RWPE1 (cell line): ENCODE data around the gene OGA.

Experiments used
- CTCF ChIA-PET: fragments of 350-600 bp; sonication (Branson Sonifier 250); formaldehyde crosslinking; extraction: SDS; loops from one replicate; lab custom pipeline; 2021; lab: Yijun Ruan, JAX
- POLR2A ChIA-PET: fragments of 400-600 bp; formaldehyde crosslinking; extraction: SDS; loops from one replicate; lab custom pipeline; 2020; ENCODE audit warnings: antibody characterized with exemption; ENCODE audit not compliant: low non-redundant PET; lab: Yijun Ruan, JAX
- DNase-seq: peaks from one replicate; pipeline ENCODE4 v3.0.0; 2012; ENCODE audit warnings: low spot score
- H3K27ac ChIP-seq: fragments of 450-650 bp; 2 replicates; pipeline ENCODE4 v1.5.1; 2017
- TF ChIP-seq, protein P1 (sequence below): fragments of 450-650 bp; conservative IDR thresholded peaks from 2 replicates; pipeline ENCODE4 v1.5.1; 2017; ENCODE audit warnings: low read depth, mild to moderate bottlenecking

The OGA gene

GRCh38 chr10:101759309-101760247, 58.7 kb downstream of the OGA start:
- H3K27ac ChIP-seq, result no peak overlapping the region
- POLR2A ChIA-PET, result no interaction called here
- TF ChIP-seq, protein P1, sequence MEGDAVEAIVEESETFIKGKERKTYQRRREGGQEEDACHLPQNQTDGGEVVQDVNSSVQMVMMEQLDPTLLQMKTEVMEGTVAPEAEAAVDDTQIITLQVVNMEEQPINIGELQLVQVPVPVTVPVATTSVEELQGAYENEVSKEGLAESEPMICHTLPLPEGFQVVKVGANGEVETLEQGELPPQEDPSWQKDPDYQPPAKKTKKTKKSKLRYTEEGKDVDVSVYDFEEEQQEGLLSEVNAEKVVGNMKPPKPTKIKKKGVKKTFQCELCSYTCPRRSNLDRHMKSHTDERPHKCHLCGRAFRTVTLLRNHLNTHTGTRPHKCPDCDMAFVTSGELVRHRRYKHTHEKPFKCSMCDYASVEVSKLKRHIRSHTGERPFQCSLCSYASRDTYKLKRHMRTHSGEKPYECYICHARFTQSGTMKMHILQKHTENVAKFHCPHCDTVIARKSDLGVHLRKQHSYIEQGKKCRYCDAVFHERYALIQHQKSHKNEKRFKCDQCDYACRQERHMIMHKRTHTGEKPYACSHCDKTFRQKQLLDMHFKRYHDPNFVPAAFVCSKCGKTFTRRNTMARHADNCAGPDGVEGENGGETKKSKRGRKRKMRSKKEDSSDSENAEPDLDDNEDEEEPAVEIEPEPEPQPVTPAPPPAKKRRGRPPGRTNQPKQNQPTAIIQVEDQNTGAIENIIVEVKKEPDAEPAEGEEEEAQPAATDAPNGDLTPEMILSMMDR, result no peak
- DNase-seq, result no peak
- CTCF ChIA-PET, result interaction anchor here (0.7 to 2.1 kb wide), 2 partner anchors 22 to 244 kb away, joined by 3 to 8 read pairs; no protein-coding TSS in a partner anchor

DNA sequence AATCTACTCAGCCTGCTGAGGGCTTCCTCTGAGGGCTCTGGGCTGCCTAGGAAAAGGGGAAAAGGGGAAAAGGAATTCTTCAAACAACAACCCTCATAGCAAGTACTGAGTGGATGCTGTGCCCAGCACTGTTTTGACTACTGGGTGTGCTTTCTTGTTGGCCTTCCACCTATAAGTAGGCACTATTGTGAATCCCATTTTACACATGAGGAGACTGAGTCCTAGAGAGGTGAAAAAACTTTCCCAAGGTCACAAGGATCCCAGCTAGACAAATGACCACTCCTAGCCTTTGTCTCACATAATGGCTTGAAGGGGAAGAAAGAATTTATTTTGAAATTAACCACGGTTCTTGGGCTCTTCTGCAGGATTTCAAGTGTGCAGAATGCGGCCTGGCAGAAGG, 59.4 kb downstream of the OGA start:
- no peak for DNase-seq
- POLR2A ChIA-PET, result no interaction called here
- CTCF ChIA-PET, result interaction anchor here (0.7 to 2.1 kb wide), 2 partner anchors 22 to 57 kb away, joined by 5 to 8 read pairs; no protein-coding TSS in a partner anchor
- TF ChIP-seq, protein P1, result no peak
- H3K27ac ChIP-seq, result no peak overlapping the region

- H3K27ac ChIP-seq, result no peak overlapping the region
- POLR2A ChIA-PET, result no interaction called here
- no peak for DNase-seq
- CTCF ChIA-PET, result interaction anchor here (0.5 to 0.7 kb wide), 4 partner anchors 13 to 209 kb away, joined by 3 read pairs; no protein-coding TSS in a partner anchor
- TF ChIP-seq, protein P1, result no peak
These were observed 66.0 kb downstream of the OGA start for GRCh38 chr10:101752241-101752640.

- ChIA-PET CTCF (no interaction called here), POLR2A (interaction anchor here (0.6 kb wide), 1 partner anchor 529 kb away, joined by 3 read pairs; no protein-coding TSS in a partner anchor)
- no peak overlapping the region for H3K27ac ChIP-seq
- TF ChIP-seq, protein P1, result no peak
- DNase-seq, result no peak
These were observed 68.9 kb downstream of the OGA start for GRCh38 chr10:101749047-101750016.

DNA sequence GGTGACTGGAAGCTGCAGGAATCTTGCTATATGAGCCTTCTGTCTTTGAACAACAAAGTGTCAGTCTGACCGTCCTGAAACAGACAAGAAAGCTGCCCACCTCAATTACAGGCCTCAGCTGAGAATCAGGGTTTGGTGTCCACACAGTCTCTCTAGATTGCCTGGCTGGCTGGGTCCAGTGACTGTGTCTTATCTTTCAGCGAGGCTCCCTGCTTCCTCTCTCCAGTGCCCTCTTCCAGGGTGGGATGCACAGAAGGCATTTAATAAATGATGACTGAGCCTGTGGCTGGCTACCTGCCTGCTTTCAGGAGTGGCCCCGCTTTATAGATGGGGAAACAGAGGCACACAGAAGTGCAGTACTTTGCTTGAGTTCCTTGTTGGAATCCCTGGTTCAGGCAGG, 69.7 kb downstream of the OGA start:
- TF ChIP-seq, protein P1, result no peak
- CTCF ChIA-PET, result interaction anchor here (0.6 kb wide), 1 partner anchor 880 kb away, joined by 3 read pairs; no protein-coding TSS in a partner anchor
- POLR2A ChIA-PET, result no interaction called here
- H3K27ac ChIP-seq, result no peak overlapping the region
- no peak for DNase-seq
